IMR-90 (cell line): ENCODE results near the gene CSPG5. TPM values are rescaled to one million over a fixed set of nuclear protein-coding genes. Genes with fewer than 3 reads are reported as not detected.

Experiments
- ATAC-seq: fragments of 200-7000 bp; cut with Tn5 transposase; 2 replicates; pipeline ENCODE4 v1.9.1; 2020; ENCODE audit warnings: low read depth, mild to moderate bottlenecking, moderate library complexity
- BruUV-seq: library from RNA; stranded (reverse); fragments of 400-500 nt; replicated peaks from 2 replicates; lab custom pipeline; 2021; lab: Mats Ljungman, UMichigan
- CTCF ChIA-PET: fragments of 300-600 bp; formaldehyde crosslinking; extraction: SDS; loops from one replicate; lab custom pipeline; 2021; ENCODE audit warnings: antibody characterized with exemption; lab: Yijun Ruan, JAX
- POLR2A ChIA-PET: fragments of 300-600 bp; sonication (Branson Sonifier 250); formaldehyde crosslinking; loops from one replicate; lab custom pipeline; 2022; ENCODE audit warnings: antibody characterized with exemption; ENCODE audit not compliant: unreplicated experiment; lab: Charles Lee
- DNase-seq: peaks from one replicate; pipeline ENCODE4 v3.0.0; 2013
- H2AFZ ChIP-seq: replicated peaks from 2 replicates; pipeline ENCODE3; 2013; ENCODE audit warnings: low read length, mild to moderate bottlenecking; ENCODE audit not compliant: poor library complexity
- H2AK5ac ChIP-seq: 2 replicates; pipeline ENCODE4 v1.6.1; 2013; ENCODE audit warnings: low read depth, low read length, inconsistent platforms
- H2AK9ac ChIP-seq: replicated peaks from 2 replicates; pipeline ENCODE3; 2013; ENCODE audit warnings: mild to moderate bottlenecking, low read depth, low read length, moderate library complexity; ENCODE audit not compliant: poor library complexity
- H2BK120ac ChIP-seq: 2 replicates; pipeline ENCODE4 v1.6.1; 2013; ENCODE audit warnings: low read depth, low read length, inconsistent platforms
- H2BK15ac ChIP-seq: 3 replicates; pipeline ENCODE4 v1.6.1; 2013; ENCODE audit warnings: low read depth, low read length, inconsistent platforms
- H2BK20ac ChIP-seq: 2 replicates; pipeline ENCODE4 v1.6.1; 2013; ENCODE audit warnings: low read depth, mild to moderate bottlenecking, inconsistent platforms, low read length, moderate library complexity
- H2BK5ac ChIP-seq: 2 replicates; pipeline ENCODE4 v1.6.1; 2013; ENCODE audit warnings: mild to moderate bottlenecking, low read depth, low read length, inconsistent platforms; ENCODE audit not compliant: poor library complexity, severe bottlenecking
- H3K14ac ChIP-seq: replicated peaks from 2 replicates; pipeline ENCODE4 v1.6.1; 2013; ENCODE audit warnings: low read depth, low read length, inconsistent platforms
- H3K18ac ChIP-seq: 2 replicates; pipeline ENCODE4 v1.6.1; 2013; ENCODE audit warnings: low read depth, low read length, control low read depth
- H3K23ac ChIP-seq: 2 replicates; pipeline ENCODE4 v1.6.1; 2013; ENCODE audit warnings: low read depth, low read length, inconsistent platforms
- H3K27ac ChIP-seq: 2 replicates; pipeline ENCODE4 v1.5.1; 2013; ENCODE audit warnings: mild to moderate bottlenecking, control low read depth, low read length; ENCODE audit not compliant: insufficient read depth
- H3K27me3 ChIP-seq: 2 replicates; pipeline ENCODE4 v1.6.1; 2013; ENCODE audit warnings: low read length; ENCODE audit not compliant: control insufficient read depth, insufficient read depth
- H3K36me3 ChIP-seq: 2 replicates; pipeline ENCODE4 v1.6.1; 2013; ENCODE audit warnings: low read length, mixed read lengths; ENCODE audit not compliant: control insufficient read depth, insufficient read depth
- H3K4ac ChIP-seq: 2 replicates; pipeline ENCODE4 v1.6.1; 2013; ENCODE audit warnings: low read depth, low read length, inconsistent platforms
- H3K4me1 ChIP-seq: 2 replicates; pipeline ENCODE4 v1.6.1; 2013; ENCODE audit warnings: low read length, mixed read lengths; ENCODE audit not compliant: control insufficient read depth, insufficient read depth
- H3K4me2 ChIP-seq: 2 replicates; pipeline ENCODE4 v1.6.1; 2013; ENCODE audit warnings: low read depth, mild to moderate bottlenecking, control low read depth, low read length, moderate library complexity
- H3K4me3 ChIP-seq: 2 replicates; pipeline ENCODE4 v1.5.1; 2013; ENCODE audit warnings: low read depth, mild to moderate bottlenecking, control low read depth, low read length, moderate library complexity; ENCODE audit not compliant: insufficient read depth
- H3K56ac ChIP-seq: 2 replicates; pipeline ENCODE4 v1.6.1; 2013; ENCODE audit warnings: low read length, inconsistent platforms; ENCODE audit not compliant: insufficient read depth; ENCODE audit errors: extremely low read depth
- H3K79me1 ChIP-seq, 2 experiments: 2 replicates each; pipeline ENCODE4 v1.6.1; 2013; ENCODE audit warnings: low read length in 2 of 2, inconsistent platforms in 1 of 2, low read depth in 1 of 2
- H3K9ac ChIP-seq: 2 replicates; pipeline ENCODE4 v1.6.1; 2013; ENCODE audit warnings: low read depth, low read length, control low read depth
- H3K9me1 ChIP-seq: 2 replicates; pipeline ENCODE4 v1.6.1; 2013; ENCODE audit warnings: low read length, inconsistent platforms; ENCODE audit not compliant: insufficient read depth
- H3K9me3 ChIP-seq: 2 replicates; pipeline ENCODE4 v1.6.1; 2013; ENCODE audit warnings: low read length; ENCODE audit not compliant: control insufficient read depth, insufficient read depth
- H4K20me1 ChIP-seq: 2 replicates; pipeline ENCODE4 v1.6.1; 2013; ENCODE audit warnings: low read length, inconsistent platforms; ENCODE audit not compliant: insufficient read depth
- H4K5ac ChIP-seq: 2 replicates; pipeline ENCODE4 v1.6.1; 2013; ENCODE audit warnings: mild to moderate bottlenecking, low read depth, low read length, control low read depth
- H4K8ac ChIP-seq, 2 experiments: 2 replicates each; pipeline ENCODE4 v1.6.1; 2013; ENCODE audit warnings: low read depth in 2 of 2, low read length in 2 of 2, control low read depth in 1 of 2, inconsistent platforms in 1 of 2
- H4K91ac ChIP-seq: 2 replicates; pipeline ENCODE4 v1.6.1; 2013; ENCODE audit warnings: low read depth, low read length, inconsistent platforms; ENCODE audit not compliant: insufficient read depth
- CEBPB ChIP-seq: IDR thresholded peaks from 2 replicates; pipeline ENCODE4 v1.6.1; 2012; ENCODE audit warnings: low read depth, low read length, improper control_type of control experiment
- MAFK ChIP-seq: IDR thresholded peaks from 2 replicates; pipeline ENCODE4 v1.6.1; 2012; ENCODE audit warnings: low read depth, low read length, improper control_type of control experiment
- MXI1 ChIP-seq: IDR thresholded peaks from 2 replicates; pipeline ENCODE4 v1.6.1; 2012; ENCODE audit warnings: low read depth, mild to moderate bottlenecking, low read length, moderate library complexity, borderline replicate concordance
- POLR2A ChIP-seq: IDR thresholded peaks from 2 replicates; pipeline ENCODE4 v1.6.1; 2012; ENCODE audit warnings: mild to moderate bottlenecking, low read depth, low read length
- RAD21 ChIP-seq: IDR thresholded peaks from 2 replicates; pipeline ENCODE4 v1.6.1; 2012; ENCODE audit warnings: low read length, improper control_type of control experiment
- RFX5 ChIP-seq: IDR thresholded peaks from 2 replicates; pipeline ENCODE4 v1.8.0; 2012; ENCODE audit warnings: low read depth, mild to moderate bottlenecking, low read length, moderate library complexity
- WGBS, 2 experiments: methylation state at CpG; one replicate each; pipeline versions ENCODE4 v1.1.5 to v1.1.7; 2013; ENCODE audit warnings: missing lambda C conversion rate in 2 of 2; ENCODE audit not compliant: insufficient read length in 1 of 2; ENCODE audit errors: extremely low coverage in 2 of 2; 5-methylcytosine and 5-hydroxymethylcytosine counted together
- dilution Hi-C: fragments of 300-500 bp; cut with HindIII; formaldehyde crosslinking; loops from one replicate; pipeline ENCODE4 v1.14.3; 2018; ENCODE audit warnings: low sequenced_read_pairs; ENCODE audit not compliant: unreplicated experiment
- in situ Hi-C: fragments of 300-500 bp; cut with MboI; formaldehyde crosslinking; loops from 3 replicates; pipeline ENCODE4 v1.14.3; 2019; ENCODE audit warnings: low sequenced_read_pairs, inconsistent platforms, mixed read lengths
- intact Hi-C: fragments of 100-400 bp; cut with micrococcal nuclease; formaldehyde crosslinking; loops from 2 replicates; pipeline ENCODE4 v1.10.0; 2022
- polyA plus RNA-seq, 3 experiments: library from polyadenylated mRNA; depleted of rRNA; stranded (reverse); fragments of >200 nt; gene quantifications; 2 replicates each; pipeline ENCODE4 v1.2.3, GENCODE V29; 2012; ENCODE audit warnings: low replicate concordance in 1 of 3
- total RNA-seq: library from RNA; depleted of rRNA; stranded (reverse); fragments of >200 nt; gene quantifications from 2 replicates; pipeline ENCODE4 v1.2.3, GENCODE V29; 2012

Gene CSPG5
- total and polyA plus RNA-seq, 2 of the 4 experiments (the other 2 are of a cell fraction), result under 0.01 to 0.10 TPM

GRCh38 chr3:47515864-47516319 is 62.8 kb downstream of the CSPG5 start:
- Histone ChIP-seq H2BK15ac (no peak overlapping the region), H3K18ac (no peak overlapping the region), H2BK20ac (no peak overlapping the region), H4K20me1 (no peaks in the 10 kb centered on the region), H3K9ac (no peak overlapping the region), H4K91ac (no peak overlapping the region), H2AFZ (no peak overlapping the region), H2BK5ac (no peak overlapping the region), H3K9me3 (no peaks in the 10 kb centered on the region), H2AK9ac (no peak overlapping the region), H4K5ac (no peak overlapping the region), H3K56ac (no peak overlapping the region), H3K27ac (no peak overlapping the region), H3K9me1 (peaks cover 6% of the 10 kb centered on the region), H2BK120ac (no peak overlapping the region), H3K4me2 (no peak overlapping the region), H3K4me1 (peaks cover 2% of the 10 kb centered on the region; the same call in 1 of the 2 replicates), H2AK5ac (no peak overlapping the region), H4K8ac (peak overlapping the region in 1 of 2 experiments; percentile 21; a peak in 1 of 4 replicates), H3K36me3 (no peaks in the 10 kb centered on the region), H3K23ac (no peak overlapping the region), H3K27me3 (no peaks in the 10 kb centered on the region), H3K79me1 (peaks cover 17 to 19% of the 10 kb centered on the region in 2 experiments), H3K4me3 (no peak overlapping the region), H3K14ac (no peak overlapping the region), H3K4ac (no peak overlapping the region)
- CTCF ChIA-PET, result interaction anchor here (0.6 kb wide), 1 partner anchor 71 kb away, joined by 7 read pairs; no protein-coding TSS in a partner anchor
- TF ChIP-seq POLR2A (no peak), CEBPB (no peak), RAD21 (no peak), MAFK (no peak), RFX5 (no peak), MXI1 (no peak)
- in situ Hi-C loops (no loop called here), dilution Hi-C loops (no loop called here), intact Hi-C loops (no loop called here)
- BruUV-seq, result no TSS peak
- POLR2A ChIA-PET, result no interaction called here
- DNase-seq (no peak), ATAC-seq (no peak)
- no CpG with 5 or more reads among the region's 5 CpGs for WGBS, 2 experiments
